CD8-positive, alpha-beta memory T cell (primary cell): Measurements from ENCODE around the gene SHLD1. TPM values are rescaled to one million over a fixed set of nuclear protein-coding genes. Genes with fewer than 3 reads are reported as not detected.

Source experiments
- CTCF ChIA-PET: fragments of 350-600 bp; sonication (Branson Sonifier 250); formaldehyde crosslinking; loops from one replicate; lab custom pipeline; 2021; ENCODE audit warnings: antibody characterized with exemption; lab: Charles Lee
- POLR2A ChIA-PET: fragments of 350-600 bp; sonication (Branson Sonifier 250); formaldehyde crosslinking; loops from one replicate; lab custom pipeline; 2021; ENCODE audit warnings: antibody characterized with exemption; lab: Charles Lee
- DNase-seq, 5 donors: peaks; one replicate each; pipeline versions ENCODE4 v3.0.0 to v3.0.0-alpha.2; 2020 to 2022; ENCODE audit warnings: mixed read lengths in 1 of 5
- H3K27ac ChIP-seq: one replicate; pipeline ENCODE4 v1.7.0; 2013; ENCODE audit warnings: low read depth, mild to moderate bottlenecking, low read length, moderate library complexity
- H3K27me3 ChIP-seq: 2 replicates; pipeline ENCODE4 v1.7.0; 2013; ENCODE audit warnings: low read length, mild to moderate bottlenecking; ENCODE audit not compliant: insufficient read depth, poor library complexity, severe bottlenecking
- H3K36me3 ChIP-seq: 2 replicates; pipeline ENCODE4 v1.7.0; 2013; ENCODE audit warnings: mild to moderate bottlenecking, low read length, moderate library complexity; ENCODE audit not compliant: insufficient read depth
- H3K4me1 ChIP-seq: 2 replicates; pipeline ENCODE4 v1.7.0; 2013; ENCODE audit warnings: mild to moderate bottlenecking, low read length, moderate library complexity; ENCODE audit not compliant: insufficient read depth
- H3K4me3 ChIP-seq: 2 replicates; pipeline ENCODE4 v1.7.0; 2013; ENCODE audit warnings: mild to moderate bottlenecking, low read length
- H3K9me3 ChIP-seq: 2 replicates; pipeline ENCODE4 v1.7.0; 2013; ENCODE audit warnings: mild to moderate bottlenecking, low read length
- H3K27ac Mint-ChIP-seq, 8 donors: one replicate each; pipeline ENCODE4 v1.8.0; 2020 to 2021; ENCODE audit warnings: mixed read lengths in 8 of 8, mild to moderate bottlenecking in 6 of 8, inconsistent platforms in 3 of 8, moderate library complexity in 3 of 8
- H3K27me3 Mint-ChIP-seq, 2 donors: one replicate each; pipeline ENCODE4 v1.8.0; 2020 to 2021; ENCODE audit warnings: mixed read lengths in 2 of 2, mild to moderate bottlenecking in 1 of 2, moderate library complexity in 1 of 2
- H3K36me3 Mint-ChIP-seq, 3 donors: one replicate each; pipeline ENCODE4 v1.8.0; 2020 to 2021; ENCODE audit warnings: mixed read lengths in 3 of 3, inconsistent platforms in 1 of 3, mild to moderate bottlenecking in 1 of 3
- H3K4me1 Mint-ChIP-seq, 3 donors: one replicate each; pipeline ENCODE4 v1.8.0; 2020 to 2021; ENCODE audit warnings: mixed read lengths in 3 of 3, inconsistent platforms in 1 of 3, mild to moderate bottlenecking in 1 of 3
- H3K4me3 Mint-ChIP-seq, 7 donors: one replicate each; pipeline ENCODE4 v1.8.0; 2020 to 2021; ENCODE audit warnings: mixed read lengths in 7 of 7, mild to moderate bottlenecking in 6 of 7, moderate library complexity in 4 of 7, inconsistent platforms in 2 of 7
- H3K9me3 Mint-ChIP-seq, 5 donors: one replicate each; pipeline ENCODE4 v1.8.0; 2020 to 2022; ENCODE audit warnings: mixed read lengths in 5 of 5, mild to moderate bottlenecking in 3 of 5, moderate library complexity in 2 of 5, inconsistent platforms in 1 of 5
- polyA plus RNA-seq: library from polyadenylated mRNA; unstranded; fragments of 300-500 nt; fragmentation: Illumina TruSeq; gene quantifications from one replicate; pipeline ENCODE4 v1.2.3, GENCODE V29; 2021
- total RNA-seq, 2 experiments: library from RNA; stranded (reverse); gene quantifications; one replicate each; pipeline ENCODE4 v1.2.3, GENCODE V29; 2021

The SHLD1 gene
- total and polyA plus RNA-seq, 3 experiments from 2014 or later, result 7.7 to 18.8 (median 9.1) TPM

GRCh38 chr20:5893621-5894020 lies 143.4 kb downstream of the SHLD1 start:
- Mint-ChIP-seq H3K36me3 (peaks cover 0 to 8% (median 0%) of the 10 kb centered on the region in 3 donors), H3K27me3 (peaks cover 1 to 40% of the 10 kb centered on the region in 2 donors), H3K4me1 (no peaks in the 10 kb centered on the region), H3K9me3 (peaks cover 0 to 4% (median 0%) of the 10 kb centered on the region in 5 donors), H3K27ac (no peak overlapping the region), H3K4me3 (no peak overlapping the region)
- H3K4me3 ChIP-seq, result no peak overlapping the region
- H3K36me3 ChIP-seq, result no peaks in the 10 kb centered on the region
- H3K27me3 ChIP-seq, result no peaks in the 10 kb centered on the region
- no peak overlapping the region for H3K27ac ChIP-seq
- H3K4me1 ChIP-seq, result no peaks in the 10 kb centered on the region
- H3K9me3 ChIP-seq, result no peaks in the 10 kb centered on the region
- DNase-seq, result no peak
- ChIA-PET CTCF (interaction anchor here (0.9 kb wide), 1 partner anchor 23 kb away, joined by 4 read pairs; no protein-coding TSS in a partner anchor), POLR2A (no interaction called here)

- no peaks in the 10 kb centered on the region for H3K27me3 ChIP-seq
- no peak overlapping the region for H3K27ac Mint-ChIP-seq
- H3K27me3 Mint-ChIP-seq, result peaks cover 2 to 42% of the 10 kb centered on the region in 2 donors
- ChIA-PET CTCF (no interaction called here), POLR2A (no interaction called here)
- DNase-seq, result no peak
- no peaks in the 10 kb centered on the region for H3K9me3 ChIP-seq
- H3K4me3 Mint-ChIP-seq, result no peak overlapping the region
- no peak overlapping the region for H3K27ac ChIP-seq
- H3K9me3 Mint-ChIP-seq, result peaks cover 0 to 4% (median 0%) of the 10 kb centered on the region in 5 donors
- H3K4me1 Mint-ChIP-seq, result no peaks in the 10 kb centered on the region
- peaks cover 0 to 8% (median 0%) of the 10 kb centered on the region in 3 donors for H3K36me3 Mint-ChIP-seq
- H3K36me3 ChIP-seq, result no peaks in the 10 kb centered on the region
- H3K4me3 ChIP-seq, result no peak overlapping the region
- no peaks in the 10 kb centered on the region for H3K4me1 ChIP-seq
Measured at GRCh38 chr20:5895626-5896025, 145.4 kb downstream of the SHLD1 start.

GRCh38 chr20:5899444-5899843 lies 149.2 kb downstream of the SHLD1 start:
- no peaks in the 10 kb centered on the region for H3K9me3 ChIP-seq
- ChIA-PET CTCF (no interaction called here), POLR2A (no interaction called here)
- H3K27me3 ChIP-seq, result no peaks in the 10 kb centered on the region
- no peak for DNase-seq
- no peak overlapping the region for H3K4me3 Mint-ChIP-seq
- H3K4me1 ChIP-seq, result no peaks in the 10 kb centered on the region
- H3K4me1 Mint-ChIP-seq, result no peaks in the 10 kb centered on the region
- no peak overlapping the region for H3K27ac Mint-ChIP-seq
- no peak overlapping the region for H3K4me3 ChIP-seq
- H3K9me3 Mint-ChIP-seq, result peaks cover 0 to 4% (median 0%) of the 10 kb centered on the region in 5 donors
- H3K36me3 Mint-ChIP-seq, result peaks cover 0 to 8% (median 0%) of the 10 kb centered on the region in 3 donors
- H3K27ac ChIP-seq, result no peak overlapping the region
- H3K36me3 ChIP-seq, result no peaks in the 10 kb centered on the region
- peaks cover 4 to 47% of the 10 kb centered on the region in 2 donors for H3K27me3 Mint-ChIP-seq

- peaks cover 0 to 4% (median 0%) of the 10 kb centered on the region in 5 donors for H3K9me3 Mint-ChIP-seq
- POLR2A ChIA-PET, result no interaction called here
- H3K27me3 Mint-ChIP-seq, result peaks cover 9 to 43% of the 10 kb centered on the region in 2 donors
- no peaks in the 10 kb centered on the region for H3K36me3 Mint-ChIP-seq
- no peak for DNase-seq
- Histone ChIP-seq H3K27me3 (no peaks in the 10 kb centered on the region), H3K27ac (no peak overlapping the region), H3K4me1 (no peaks in the 10 kb centered on the region), H3K36me3 (no peaks in the 10 kb centered on the region), H3K4me3 (no peak overlapping the region), H3K9me3 (no peaks in the 10 kb centered on the region)
- H3K4me3 Mint-ChIP-seq, result no peak overlapping the region
- CTCF ChIA-PET, result no interaction called here
- H3K27ac Mint-ChIP-seq, result no peak overlapping the region
- H3K4me1 Mint-ChIP-seq, result no peaks in the 10 kb centered on the region
Measured at GRCh38 chr20:5900908-5901307, 150.7 kb downstream of the SHLD1 start.

GRCh38 chr20:5908981-5909380 lies 158.8 kb downstream of the SHLD1 start:
- H3K9me3 Mint-ChIP-seq, result no peaks in the 10 kb centered on the region
- Histone ChIP-seq H3K4me1 (no peaks in the 10 kb centered on the region), H3K4me3 (no peak overlapping the region), H3K36me3 (no peaks in the 10 kb centered on the region), H3K27ac (no peak overlapping the region), H3K27me3 (peaks cover 11% of the 10 kb centered on the region), H3K9me3 (no peaks in the 10 kb centered on the region)
- no peak overlapping the region for H3K4me3 Mint-ChIP-seq
- POLR2A ChIA-PET, result no interaction called here
- CTCF ChIA-PET, result no interaction called here
- no peak overlapping the region for H3K27ac Mint-ChIP-seq
- peaks cover 46 to 70% of the 10 kb centered on the region in 2 donors for H3K27me3 Mint-ChIP-seq
- H3K36me3 Mint-ChIP-seq, result no peaks in the 10 kb centered on the region
- H3K4me1 Mint-ChIP-seq, result peaks cover 6 to 16% (median 14%) of the 10 kb centered on the region in 3 donors
- DNase-seq, result no peak

- peak overlapping the region in 1 of 7 donors; percentile 6 for H3K4me3 Mint-ChIP-seq
Measured at GRCh38 chr20:5910186-5910585, 160.0 kb downstream of the SHLD1 start.

GRCh38 chr20:5913166-5913565 lies 163.0 kb downstream of the SHLD1 start:
- no peak for DNase-seq
- CTCF ChIA-PET, result no interaction called here
- no peaks in the 10 kb centered on the region for H3K4me1 ChIP-seq
- H3K36me3 ChIP-seq, result no peaks in the 10 kb centered on the region
- H3K27ac ChIP-seq, result no peak overlapping the region
- H3K4me1 Mint-ChIP-seq, result peaks cover 6 to 16% (median 14%) of the 10 kb centered on the region in 3 donors
- H3K4me3 Mint-ChIP-seq, result no peak overlapping the region
- H3K9me3 Mint-ChIP-seq, result no peaks in the 10 kb centered on the region
- peaks cover 34 to 49% of the 10 kb centered on the region in 2 donors for H3K27me3 Mint-ChIP-seq
- H3K36me3 Mint-ChIP-seq, result no peaks in the 10 kb centered on the region
- POLR2A ChIA-PET, result no interaction called here
- H3K27ac Mint-ChIP-seq, result no peak overlapping the region
- H3K4me3 ChIP-seq, result no peak overlapping the region
- no peaks in the 10 kb centered on the region for H3K9me3 ChIP-seq
- peaks cover 11% of the 10 kb centered on the region for H3K27me3 ChIP-seq

More at GRCh38 chr20:5910186-5910585, 160.0 kb downstream of the SHLD1 start:
- POLR2A ChIA-PET, result no interaction called here
- no peaks in the 10 kb centered on the region for H3K9me3 Mint-ChIP-seq
- CTCF ChIA-PET, result no interaction called here
- no peaks in the 10 kb centered on the region for H3K9me3 ChIP-seq
- no peak overlapping the region for H3K4me3 ChIP-seq
- no peaks in the 10 kb centered on the region for H3K4me1 ChIP-seq
- no peak overlapping the region for H3K27ac Mint-ChIP-seq
- H3K27ac ChIP-seq, result no peak overlapping the region
- H3K27me3 Mint-ChIP-seq, result peaks cover 41 to 70% of the 10 kb centered on the region in 2 donors
- H3K4me1 Mint-ChIP-seq, result peaks cover 6 to 16% (median 14%) of the 10 kb centered on the region in 3 donors
- peaks cover 11% of the 10 kb centered on the region for H3K27me3 ChIP-seq
- DNase-seq, result no peak
- H3K36me3 Mint-ChIP-seq, result no peaks in the 10 kb centered on the region
- H3K36me3 ChIP-seq, result no peaks in the 10 kb centered on the region
